ENCODE results near the gene FBLIM1. TPM values are rescaled to one million over a fixed set of nuclear protein-coding genes. Genes with fewer than 3 reads are reported as not detected.

FBLIM1 gene
- total RNA-seq, 1 experiment from 2014 or later: 78.3 TPM

DNA sequence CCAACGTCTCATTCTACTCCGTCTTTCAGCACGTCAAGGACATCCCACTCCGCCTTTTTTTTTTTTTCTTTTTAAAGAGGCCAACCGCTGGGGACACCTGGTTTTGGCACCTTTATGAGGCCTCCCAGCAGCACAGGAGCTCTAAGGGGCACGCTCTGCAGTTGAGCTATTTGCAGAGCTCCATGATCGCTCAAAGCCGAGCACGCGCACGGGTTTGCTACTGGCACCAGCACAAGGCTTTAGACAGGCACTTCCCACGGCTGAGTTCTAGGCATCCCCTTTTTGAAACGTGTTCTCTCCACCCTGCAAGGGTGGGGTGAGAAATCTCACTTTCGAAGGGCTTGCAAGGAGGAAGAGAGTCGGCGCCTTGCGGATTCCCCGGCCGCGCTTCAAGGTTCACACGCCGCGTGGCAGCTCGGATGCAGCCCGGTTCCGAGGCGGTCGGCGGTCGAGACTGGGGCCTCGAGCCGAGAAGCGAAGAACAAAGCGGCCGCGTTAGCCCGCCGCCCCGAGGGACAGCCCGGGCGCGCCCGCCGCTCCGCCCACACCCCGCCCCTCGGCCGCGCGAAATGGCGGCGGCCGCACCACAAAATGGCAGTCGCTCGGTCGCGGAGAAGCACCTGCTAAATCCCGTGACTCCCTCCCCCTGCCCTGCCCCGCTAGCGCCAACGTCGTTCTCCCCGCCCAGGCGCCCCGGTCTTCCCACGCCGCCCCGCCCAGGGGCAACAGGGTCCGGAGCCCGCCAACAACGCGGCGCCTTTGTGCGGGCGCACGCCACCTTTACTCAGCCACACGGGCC lies 76.0 kb downstream of the FBLIM1 start (continued):
- TF ChIP-seq, protein P1, sequence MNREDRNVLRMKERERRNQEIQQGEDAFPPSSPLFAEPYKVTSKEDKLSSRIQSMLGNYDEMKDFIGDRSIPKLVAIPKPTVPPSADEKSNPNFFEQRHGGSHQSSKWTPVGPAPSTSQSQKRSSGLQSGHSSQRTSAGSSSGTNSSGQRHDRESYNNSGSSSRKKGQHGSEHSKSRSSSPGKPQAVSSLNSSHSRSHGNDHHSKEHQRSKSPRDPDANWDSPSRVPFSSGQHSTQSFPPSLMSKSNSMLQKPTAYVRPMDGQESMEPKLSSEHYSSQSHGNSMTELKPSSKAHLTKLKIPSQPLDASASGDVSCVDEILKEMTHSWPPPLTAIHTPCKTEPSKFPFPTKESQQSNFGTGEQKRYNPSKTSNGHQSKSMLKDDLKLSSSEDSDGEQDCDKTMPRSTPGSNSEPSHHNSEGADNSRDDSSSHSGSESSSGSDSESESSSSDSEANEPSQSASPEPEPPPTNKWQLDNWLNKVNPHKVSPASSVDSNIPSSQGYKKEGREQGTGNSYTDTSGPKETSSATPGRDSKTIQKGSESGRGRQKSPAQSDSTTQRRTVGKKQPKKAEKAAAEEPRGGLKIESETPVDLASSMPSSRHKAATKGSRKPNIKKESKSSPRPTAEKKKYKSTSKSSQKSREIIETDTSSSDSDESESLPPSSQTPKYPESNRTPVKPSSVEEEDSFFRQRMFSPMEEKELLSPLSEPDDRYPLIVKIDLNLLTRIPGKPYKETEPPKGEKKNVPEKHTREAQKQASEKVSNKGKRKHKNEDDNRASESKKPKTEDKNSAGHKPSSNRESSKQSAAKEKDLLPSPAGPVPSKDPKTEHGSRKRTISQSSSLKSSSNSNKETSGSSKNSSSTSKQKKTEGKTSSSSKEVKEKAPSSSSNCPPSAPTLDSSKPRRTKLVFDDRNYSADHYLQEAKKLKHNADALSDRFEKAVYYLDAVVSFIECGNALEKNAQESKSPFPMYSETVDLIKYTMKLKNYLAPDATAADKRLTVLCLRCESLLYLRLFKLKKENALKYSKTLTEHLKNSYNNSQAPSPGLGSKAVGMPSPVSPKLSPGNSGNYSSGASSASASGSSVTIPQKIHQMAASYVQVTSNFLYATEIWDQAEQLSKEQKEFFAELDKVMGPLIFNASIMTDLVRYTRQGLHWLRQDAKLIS (CRISPR knock-in tag; IDR thresholded peaks at IDR 0.05; ENCODE audit: borderline replicate concordance): peak; percentile 85; the same call in 1 of the 2 replicates
- TF ChIP-seq JUN (CRISPR knock-in tag; IDR thresholded peaks at IDR 0.05) (peak; percentile 86), TEAD1 (CRISPR knock-in tag; IDR thresholded peaks at IDR 0.05) (no peak; the same call in 1 of the 2 replicates), STAT6 (CRISPR knock-in tag; conservative IDR thresholded peaks at IDR 0.05; ENCODE audit: low read depth) (no peak)

DNA sequence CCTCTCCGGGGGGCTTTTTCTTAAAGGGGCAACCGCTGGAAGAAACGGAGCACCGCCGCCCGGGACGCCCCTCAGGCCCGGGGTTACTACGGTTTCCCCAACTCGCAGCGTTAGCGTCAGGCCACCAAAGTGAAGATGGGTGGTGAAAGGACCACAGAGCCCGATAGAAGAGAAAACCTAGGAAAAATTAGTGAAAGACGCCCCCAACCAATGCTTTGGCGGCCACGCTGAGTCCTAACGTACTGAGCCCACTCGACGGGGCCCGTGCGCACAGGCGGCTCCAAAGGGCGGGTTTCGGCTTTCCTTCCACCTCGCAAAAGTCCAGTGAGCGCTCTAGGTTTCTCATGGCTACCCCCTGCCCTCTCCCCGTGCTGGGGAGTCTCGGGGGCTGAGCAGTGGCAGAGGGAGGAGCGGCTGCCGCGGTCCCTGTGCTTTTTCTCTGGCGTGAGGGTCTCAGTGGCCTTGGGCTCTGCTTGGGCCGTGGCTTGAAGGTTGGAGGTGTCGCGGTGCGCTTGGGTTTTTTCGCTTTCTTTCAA lies 76.7 kb downstream of the FBLIM1 start:
- Mint-ChIP-seq H3K4me3 (peak overlapping the region; percentile 81), H3K36me3 (peaks cover 7% of the 10 kb centered on the region), H3K4me1 (peaks cover 39% of the 10 kb centered on the region), H3K27me3 (ENCODE audit: low read depth) (no peaks in the 10 kb centered on the region; the same call in 1 of the 2 replicates), H3K9me3 (no peaks in the 10 kb centered on the region), H3K27ac (peak overlapping the region; percentile 99)
- ChIA-PET POLR2A (interaction anchor here (2.7 to 3.7 kb wide), 2 partner anchors 12 to 13 kb away, joined by 50 to 51 read pairs; partner anchors contain the start of gene SPEN), CTCF (no interaction called here)
- peak; percentile 4; the same call in 1 of the 2 replicates for ATAC-seq
- no peak for TF ChIP-seq KAT7 (CRISPR knock-in tag; IDR thresholded peaks at IDR 0.05; ENCODE audit: borderline replicate concordance)
- TF ChIP-seq, protein P2, sequence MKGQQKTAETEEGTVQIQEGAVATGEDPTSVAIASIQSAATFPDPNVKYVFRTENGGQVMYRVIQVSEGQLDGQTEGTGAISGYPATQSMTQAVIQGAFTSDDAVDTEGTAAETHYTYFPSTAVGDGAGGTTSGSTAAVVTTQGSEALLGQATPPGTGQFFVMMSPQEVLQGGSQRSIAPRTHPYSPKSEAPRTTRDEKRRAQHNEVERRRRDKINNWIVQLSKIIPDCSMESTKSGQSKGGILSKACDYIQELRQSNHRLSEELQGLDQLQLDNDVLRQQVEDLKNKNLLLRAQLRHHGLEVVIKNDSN (CRISPR knock-in tag; IDR thresholded peaks at IDR 0.05): 0 out of 2 replicates have a peak, but pooled peaks have one; percentile 18
- peak; percentile 16 for TF ChIP-seq MYBL2 (CRISPR knock-in tag; IDR thresholded peaks at IDR 0.05)
- DNase-seq (ENCODE audit: low spot score): no peak

- Mint-ChIP-seq H3K27ac (peak overlapping the region; percentile 99), H3K4me3 (peak overlapping the region; percentile 81), H3K27me3 (ENCODE audit: low read depth) (no peaks in the 10 kb centered on the region; the same call in 1 of the 2 replicates), H3K9me3 (no peaks in the 10 kb centered on the region), H3K4me1 (peaks cover 33% of the 10 kb centered on the region), H3K36me3 (peaks cover 7% of the 10 kb centered on the region)
- DNase-seq (ENCODE audit: low spot score): peak; percentile 92
- ChIA-PET CTCF (interaction anchor here (1.0 kb wide), 1 partner anchor 12 kb away, joined by 3 read pairs; the partner anchor contains the start of gene SPEN), POLR2A (interaction anchor here (0.7 to 3.7 kb wide), 2 partner anchors 12 to 136 kb away, joined by 4 to 51 read pairs; partner anchors contain the start of gene SPEN)
- peak; percentile 50 for ATAC-seq
- TF ChIP-seq ATF2 (CRISPR knock-in tag; IDR thresholded peaks at IDR 0.05; ENCODE audit: borderline replicate concordance, low read depth) (no peak), PRRX2 (CRISPR knock-in tag; IDR thresholded peaks at IDR 0.05) (no peak), E2F4 (CRISPR knock-in tag; IDR thresholded peaks at IDR 0.05; ENCODE audit: borderline replicate concordance, low read depth) (0 out of 2 replicates have a peak, but pooled peaks have one; percentile 53), ESRRA (CRISPR knock-in tag; IDR thresholded peaks at IDR 0.05; ENCODE audit: borderline replicate concordance) (no peak), TEAD1 (CRISPR knock-in tag; IDR thresholded peaks at IDR 0.05) (peak; percentile 52; the same call in 1 of the 2 replicates), JUN (CRISPR knock-in tag; IDR thresholded peaks at IDR 0.05) (no peak), SMAD3 (CRISPR knock-in tag; IDR thresholded peaks at IDR 0.05; ENCODE audit: borderline replicate concordance) (no peak), ZNF121 (CRISPR knock-in tag; IDR thresholded peaks at IDR 0.05) (peak; percentile 97), NR2C2 (CRISPR knock-in tag; IDR thresholded peaks at IDR 0.05) (no peak)
- TF ChIP-seq, protein P3, sequence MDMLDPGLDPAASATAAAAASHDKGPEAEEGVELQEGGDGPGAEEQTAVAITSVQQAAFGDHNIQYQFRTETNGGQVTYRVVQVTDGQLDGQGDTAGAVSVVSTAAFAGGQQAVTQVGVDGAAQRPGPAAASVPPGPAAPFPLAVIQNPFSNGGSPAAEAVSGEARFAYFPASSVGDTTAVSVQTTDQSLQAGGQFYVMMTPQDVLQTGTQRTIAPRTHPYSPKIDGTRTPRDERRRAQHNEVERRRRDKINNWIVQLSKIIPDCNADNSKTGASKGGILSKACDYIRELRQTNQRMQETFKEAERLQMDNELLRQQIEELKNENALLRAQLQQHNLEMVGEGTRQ (CRISPR knock-in tag; IDR thresholded peaks at IDR 0.05): no peak
- TF ChIP-seq, protein P4, sequence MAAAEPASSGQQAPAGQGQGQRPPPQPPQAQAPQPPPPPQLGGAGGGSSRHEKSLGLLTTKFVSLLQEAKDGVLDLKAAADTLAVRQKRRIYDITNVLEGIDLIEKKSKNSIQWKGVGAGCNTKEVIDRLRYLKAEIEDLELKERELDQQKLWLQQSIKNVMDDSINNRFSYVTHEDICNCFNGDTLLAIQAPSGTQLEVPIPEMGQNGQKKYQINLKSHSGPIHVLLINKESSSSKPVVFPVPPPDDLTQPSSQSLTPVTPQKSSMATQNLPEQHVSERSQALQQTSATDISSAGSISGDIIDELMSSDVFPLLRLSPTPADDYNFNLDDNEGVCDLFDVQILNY (CRISPR knock-in tag; IDR thresholded peaks at IDR 0.05): peak; percentile 93
Measured at GRCh38 chr1:15835741-15836510, 77.3 kb downstream of the FBLIM1 start.

Measured in WTC11 (cell line).